ENCODE measurements around the gene PNMT.
"Not testable (repeated sequence)": the region's sequence is repeated elsewhere in the genome, so short reads cannot be mapped to it uniquely, and the experiment has no call there.

The PNMT gene

GRCh38 chr17:39688945-39689344 lies 20.7 kb downstream of the PNMT start:
- DNase-seq = no peak

- no peak for DNase-seq
Observed at GRCh38 chr17:39694593-39694992, 26.3 kb downstream of the PNMT start.

- no peak for DNase-seq
Observed at GRCh38 chr17:39695089-39695474, 26.8 kb downstream of the PNMT start.

GRCh38 chr17:39696731-39697130 lies 28.5 kb downstream of the PNMT start:
- DNase-seq = no peak

- DNase-seq = no peak
Observed at GRCh38 chr17:39697961-39698360, 29.7 kb downstream of the PNMT start.

- not testable (repeated sequence) for DNase-seq
Observed at GRCh38 chr17:39699157-39699817, 31.0 kb downstream of the PNMT start.

GRCh38 chr17:39699818-39700147 lies 31.5 kb downstream of the PNMT start, which contains the start of gene ERBB2:
Gene ERBB2 (plus strand): TSS chr17:39700064. CDS start chr17:39700239, 175 bp downstream.
- no peak for DNase-seq

GRCh38 chr17:39700148-39700987 lies 32.1 kb downstream of the PNMT start:
- DNase-seq = no peak

- DNase-seq = no peak
Observed at GRCh38 chr17:39701012-39701783, 32.9 kb downstream of the PNMT start.

GRCh38 chr17:39701784-39702422 lies 33.6 kb downstream of the PNMT start:
- no peak for DNase-seq

GRCh38 chr17:39702901-39703893 lies 34.9 kb downstream of the PNMT start:
- no peak for DNase-seq

GRCh38 chr17:39703913-39704312 lies 35.7 kb downstream of the PNMT start:
- no peak for DNase-seq

- DNase-seq = no peak
Observed at GRCh38 chr17:39704821-39705551, 36.7 kb downstream of the PNMT start.

- DNase-seq = peak; percentile 86
Observed at GRCh38 chr17:39705786-39706348, 37.6 kb downstream of the PNMT start.

GRCh38 chr17:39706383-39706782 lies 38.1 kb downstream of the PNMT start:
- DNase-seq = no peak

- no peak for DNase-seq
Observed at GRCh38 chr17:39706921-39707337, 38.7 kb downstream of the PNMT start.

GRCh38 chr17:39709319-39709997 lies 41.2 kb downstream of the PNMT start:
- DNase-seq = no peak

GRCh38 chr17:39709998-39710964 lies 42.0 kb downstream of the PNMT start:
- no peak for DNase-seq

- DNase-seq = not testable (repeated sequence)
Observed at GRCh38 chr17:39711071-39711470, 42.8 kb downstream of the PNMT start.

All from NCI-H510A (cell line).